ENCODE data around the gene CCT3. TPM values are rescaled to one million over a fixed set of nuclear protein-coding genes. Genes with fewer than 3 reads are reported as not detected.

CCT3 gene
- total RNA-seq: 186 TPM

GRCh38 chr1:156338180-156338976 lies at the start of gene CCT3, which contains the start of gene TSACC:
TSS of gene CCT3 (minus strand) at chr1:156338292. CDS start at chr1:156338184, 108 bp downstream.
TSS of gene TSACC (plus strand) at chr1:156338526. CDS start at chr1:156339758, 1,232 bp downstream.
- Histone ChIP-seq H3K36me3 (peaks cover 0 to 25% of the 10 kb centered on the region in 2 donors), H3K9me3 (no peaks in the 10 kb centered on the region), H3K4me1 (peaks cover 21% of the 10 kb centered on the region), H3K27me3 (no peaks in the 10 kb centered on the region), H3K27ac (peak within 1 kb of the TSS; percentile 92), H3K4me3 (peak within 1 kb of the TSS; percentile 77 to 96)
- peak; percentile 99 for DNase-seq (ENCODE audit: extremely low spot score in 2 of 2)
- intact Hi-C loops (cut with DNase I): no loop called here
- TF ChIP-seq POLR2AphosphoS5 (IDR thresholded peaks at IDR 0.05; ENCODE audit: insufficient read depth in 1 of 2, low read depth in 1 of 2): peak; percentile 89 to 96
- peak in 1 of 2 donors; percentile 59 for TF ChIP-seq POLR2A (IDR thresholded peaks at IDR 0.05)
- no peak for TF ChIP-seq CTCF (IDR thresholded peaks at IDR 0.05)

GRCh38 chr1:156387870-156388173 lies 49.7 kb upstream of the CCT3 start:
- no peak overlapping the region for H3K27ac ChIP-seq
- TF ChIP-seq POLR2AphosphoS5 (IDR thresholded peaks at IDR 0.05; ENCODE audit: insufficient read depth in 1 of 2, low read depth in 1 of 2): no peak
- TF ChIP-seq POLR2A (IDR thresholded peaks at IDR 0.05): no peak
- TF ChIP-seq CTCF (IDR thresholded peaks at IDR 0.05): no peak
- H3K4me3 ChIP-seq: no peak overlapping the region
- no peaks in the 10 kb centered on the region for H3K9me3 ChIP-seq
- intact Hi-C loops (cut with DNase I): loop anchor here (5.0 to 10.0 kb wide), 3 partner anchors 49 to 269 kb away; no protein-coding TSS in a partner anchor
- no peaks in the 10 kb centered on the region for H3K27me3 ChIP-seq
- no peak for DNase-seq (ENCODE audit: extremely low spot score in 2 of 2)
- H3K4me1 ChIP-seq: no peaks in the 10 kb centered on the region
- H3K36me3 ChIP-seq: no peaks in the 10 kb centered on the region

- no peaks in the 10 kb centered on the region for H3K36me3 ChIP-seq
- H3K9me3 ChIP-seq: no peaks in the 10 kb centered on the region
- H3K4me1 ChIP-seq: no peaks in the 10 kb centered on the region
- no peak for TF ChIP-seq POLR2A (IDR thresholded peaks at IDR 0.05)
- no peak for TF ChIP-seq CTCF (IDR thresholded peaks at IDR 0.05)
- H3K27ac ChIP-seq: no peak overlapping the region
- no peak for DNase-seq (ENCODE audit: extremely low spot score in 2 of 2)
- H3K27me3 ChIP-seq: no peaks in the 10 kb centered on the region
- intact Hi-C loops (cut with DNase I): loop anchor here (5.0 to 10.0 kb wide), 3 partner anchors 50 to 270 kb away; no protein-coding TSS in a partner anchor
- no peak overlapping the region for H3K4me3 ChIP-seq
Measured at GRCh38 chr1:156386949-156387869, 49.1 kb upstream of the CCT3 start.

GRCh38 chr1:156386134-156386901 lies 48.2 kb upstream of the CCT3 start:
- intact Hi-C loops (cut with DNase I): loop anchor here (5.0 to 10.0 kb wide), 3 partner anchors 51 to 271 kb away; no protein-coding TSS in a partner anchor
- Histone ChIP-seq H3K36me3 (no peaks in the 10 kb centered on the region), H3K4me1 (no peaks in the 10 kb centered on the region), H3K27me3 (no peaks in the 10 kb centered on the region), H3K27ac (no peak overlapping the region), H3K4me3 (no peak overlapping the region), H3K9me3 (no peaks in the 10 kb centered on the region)
- TF ChIP-seq POLR2A (IDR thresholded peaks at IDR 0.05) (no peak), CTCF (IDR thresholded peaks at IDR 0.05) (no peak), POLR2AphosphoS5 (IDR thresholded peaks at IDR 0.05; ENCODE audit: insufficient read depth in 1 of 2, low read depth in 1 of 2) (no peak)
- DNase-seq (ENCODE audit: extremely low spot score in 2 of 2): no peak

Measured in vagina (tissue), 2 donors.